Lower leg skin (tissue), 4 donors: ENCODE measurements around the gene WWOX. TPM values are rescaled to one million over a fixed set of nuclear protein-coding genes. Genes with fewer than 3 reads are reported as not detected.
A peak's percentile ranks its signal among the peaks of the same experiment; 100 is the strongest.
"Not testable (repeated sequence)": the region's sequence is repeated elsewhere in the genome, so short reads cannot be mapped to it uniquely, and the experiment has no call there.

Source experiments
- DNase-seq, 2 donors: peaks; one replicate each; pipeline ENCODE4 v3.0.0-alpha.2; 2019; ENCODE audit warnings: low spot score in 2 of 2
- H3K4me3 ChIP-seq: fragments of 200-600 bp; sonication (generic); 2 replicates; pipeline ENCODE4 v1.5.1; 2017; ENCODE audit warnings: mild to moderate bottlenecking, low read depth; ENCODE audit not compliant: poor library complexity, severe bottlenecking
- POLR2A ChIP-seq, 2 donors: fragments of 450-650 bp; IDR thresholded peaks; one replicate each; pipeline ENCODE4 v1.6.1; 2016 to 2017; ENCODE audit warnings: antibody characterized with exemption in 2 of 2, mild to moderate bottlenecking in 1 of 2, moderate library complexity in 1 of 2
- WGBS, 2 donors: methylation state at CpG; one replicate each; pipeline ENCODE4 v1.1.5; 2018; 5-methylcytosine and 5-hydroxymethylcytosine counted together
- intact Hi-C: fragments of 100-400 bp; cut with DNase I; formaldehyde crosslinking; loops from one replicate; pipeline ENCODE4 v1.15.0; 2023; ENCODE audit warnings: low total_unique reads
- total RNA-seq, 4 donors: library from RNA; depleted of rRNA; stranded (reverse); fragments of >200 nt; gene quantifications; one replicate each; pipeline ENCODE4 v1.1.0, GENCODE V29; 2016
- TF ChIP-seq, protein P1 (sequence below), 3 donors: fragments of 450-650 bp; IDR thresholded peaks; one replicate each; pipeline ENCODE4 v1.5.1; 2016; ENCODE audit warnings: antibody characterized with exemption in 3 of 3, mild to moderate bottlenecking in 3 of 3, moderate library complexity in 2 of 3

The WWOX gene
- total RNA-seq, 4 donors from 2014 or later, result 21.0 to 82.7 (median 36.1) TPM

DNA sequence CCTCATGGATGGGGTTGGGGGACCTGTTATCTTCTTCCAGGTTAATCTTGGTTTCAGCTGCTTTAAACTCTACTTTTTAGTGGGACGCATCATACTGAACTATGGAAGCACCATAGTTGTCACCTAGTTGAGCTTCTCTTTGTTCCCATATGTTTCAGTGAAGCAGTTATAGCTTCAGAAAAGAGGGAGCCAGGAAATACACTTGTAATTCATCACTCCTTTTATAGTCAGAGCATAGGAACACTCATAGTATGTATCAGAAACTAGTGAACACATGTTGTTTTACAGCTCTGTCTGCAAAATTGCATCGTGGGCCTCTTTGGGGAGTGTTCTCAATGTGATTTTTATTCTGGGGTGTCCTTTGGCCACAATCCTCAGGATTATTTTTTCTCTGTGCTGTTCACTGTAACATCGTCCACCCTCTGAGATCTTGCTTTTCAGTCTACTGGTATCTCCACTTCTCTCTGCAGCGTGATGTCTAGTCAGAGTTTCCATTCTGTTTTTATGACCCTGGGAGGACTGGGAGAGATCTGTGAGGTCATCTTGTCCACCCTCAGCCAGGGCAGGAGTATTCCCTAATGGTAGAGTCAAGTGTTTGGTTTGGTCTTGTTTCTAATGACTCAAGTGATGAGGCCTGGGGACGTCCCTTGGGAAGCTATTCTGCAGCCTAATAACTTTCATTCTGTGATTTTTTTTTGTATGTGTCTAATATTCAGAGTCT lies 585.4 kb downstream of the WWOX start:
- intact Hi-C loops, result no loop called here

DNA sequence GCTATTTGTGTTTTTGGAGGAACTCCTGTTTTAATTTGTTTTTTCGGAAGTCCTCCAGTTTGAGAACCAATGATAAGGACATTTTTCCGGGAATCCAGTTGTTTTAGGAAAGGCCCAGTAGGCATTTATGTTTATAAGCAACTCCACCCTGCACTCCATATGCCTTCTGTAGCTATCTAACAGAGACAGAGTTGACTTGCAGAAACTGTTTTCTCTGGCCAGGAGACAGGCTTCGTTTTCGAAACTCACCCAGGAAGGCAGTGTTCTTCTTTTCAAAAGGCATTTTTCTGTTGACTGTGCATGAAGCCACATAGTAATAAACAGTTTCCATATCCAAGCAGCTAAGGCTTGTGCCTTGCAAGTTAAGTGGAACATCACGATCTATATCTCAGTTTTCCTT lies 587.1 kb downstream of the WWOX start:
- WGBS, 2 donors, result 49 to 58% methylated on average over 5 of the region's 5 CpGs
- H3K4me3 ChIP-seq, result no peak overlapping the region
- TF ChIP-seq, protein P1, sequence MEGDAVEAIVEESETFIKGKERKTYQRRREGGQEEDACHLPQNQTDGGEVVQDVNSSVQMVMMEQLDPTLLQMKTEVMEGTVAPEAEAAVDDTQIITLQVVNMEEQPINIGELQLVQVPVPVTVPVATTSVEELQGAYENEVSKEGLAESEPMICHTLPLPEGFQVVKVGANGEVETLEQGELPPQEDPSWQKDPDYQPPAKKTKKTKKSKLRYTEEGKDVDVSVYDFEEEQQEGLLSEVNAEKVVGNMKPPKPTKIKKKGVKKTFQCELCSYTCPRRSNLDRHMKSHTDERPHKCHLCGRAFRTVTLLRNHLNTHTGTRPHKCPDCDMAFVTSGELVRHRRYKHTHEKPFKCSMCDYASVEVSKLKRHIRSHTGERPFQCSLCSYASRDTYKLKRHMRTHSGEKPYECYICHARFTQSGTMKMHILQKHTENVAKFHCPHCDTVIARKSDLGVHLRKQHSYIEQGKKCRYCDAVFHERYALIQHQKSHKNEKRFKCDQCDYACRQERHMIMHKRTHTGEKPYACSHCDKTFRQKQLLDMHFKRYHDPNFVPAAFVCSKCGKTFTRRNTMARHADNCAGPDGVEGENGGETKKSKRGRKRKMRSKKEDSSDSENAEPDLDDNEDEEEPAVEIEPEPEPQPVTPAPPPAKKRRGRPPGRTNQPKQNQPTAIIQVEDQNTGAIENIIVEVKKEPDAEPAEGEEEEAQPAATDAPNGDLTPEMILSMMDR (IDR thresholded peaks at IDR 0.05), result no peak
- TF ChIP-seq POLR2A (IDR thresholded peaks at IDR 0.05), result no peak
- intact Hi-C loops, result no loop called here
- DNase-seq, result no peak

More for the DNA sequence above, 585.4 kb downstream of the WWOX start:
- H3K4me3 ChIP-seq, result no peak overlapping the region
- DNase-seq, result peak in 1 of 2 donors; percentile 28
- 32 to 47% methylated on average over 5 of the region's 5 CpGs for WGBS, 2 donors
- TF ChIP-seq POLR2A (IDR thresholded peaks at IDR 0.05), result no peak
- TF ChIP-seq, protein P1 (IDR thresholded peaks at IDR 0.05), result no peak

DNA sequence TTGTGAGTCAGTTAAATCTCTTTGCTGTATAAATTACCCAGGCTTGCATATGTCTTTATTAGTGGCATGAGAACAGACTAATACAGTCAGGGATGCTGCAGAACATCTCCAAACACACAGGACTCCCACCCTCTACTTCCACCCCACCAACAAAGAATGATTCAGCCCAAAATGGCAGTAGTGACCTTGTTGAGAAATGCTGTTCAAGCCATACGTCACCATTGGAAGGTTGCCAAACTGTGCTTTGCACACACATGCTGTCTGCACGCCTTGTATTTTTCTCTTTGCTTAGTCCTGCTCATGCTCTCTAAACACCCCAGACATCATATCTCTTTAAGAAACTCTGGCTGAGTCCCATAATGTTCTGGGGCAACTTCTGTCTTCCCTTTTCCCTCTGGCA lies 589.6 kb downstream of the WWOX start:
- 31 to 33% methylated on average over 2 of the region's 2 CpGs for WGBS, 2 donors

DNA sequence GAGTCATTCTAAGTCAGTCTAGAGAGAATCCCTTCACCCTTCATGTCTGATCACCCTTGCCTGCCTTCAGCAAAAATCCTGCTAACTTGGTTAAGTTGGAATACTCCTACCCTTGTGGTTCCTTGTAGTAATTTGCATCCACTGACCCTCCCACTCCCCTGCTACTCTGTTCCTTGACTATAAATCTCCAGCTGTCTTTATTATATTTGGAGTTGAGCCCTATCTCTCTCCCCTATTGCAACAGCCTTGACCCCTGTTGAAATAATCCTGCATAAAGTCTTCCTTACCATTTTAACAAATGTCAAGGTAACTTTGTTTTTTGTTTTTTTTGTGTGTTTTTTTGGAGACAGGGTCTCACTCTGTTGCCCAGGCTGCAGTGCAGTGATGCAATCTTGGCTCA lies 590.1 kb downstream of the WWOX start:
- intact Hi-C loops, result no loop called here
- DNase-seq, result no peak
- TF ChIP-seq, protein P1 (IDR thresholded peaks at IDR 0.05), result no peak
- no peak for TF ChIP-seq POLR2A (IDR thresholded peaks at IDR 0.05)
- H3K4me3 ChIP-seq, result no peak overlapping the region

More for the DNA sequence above, 589.6 kb downstream of the WWOX start:
- H3K4me3 ChIP-seq, result no peak overlapping the region
- intact Hi-C loops, result no loop called here
- no peak for TF ChIP-seq POLR2A (IDR thresholded peaks at IDR 0.05)
- TF ChIP-seq, protein P1 (IDR thresholded peaks at IDR 0.05), result no peak
- DNase-seq, result no peak

DNA sequence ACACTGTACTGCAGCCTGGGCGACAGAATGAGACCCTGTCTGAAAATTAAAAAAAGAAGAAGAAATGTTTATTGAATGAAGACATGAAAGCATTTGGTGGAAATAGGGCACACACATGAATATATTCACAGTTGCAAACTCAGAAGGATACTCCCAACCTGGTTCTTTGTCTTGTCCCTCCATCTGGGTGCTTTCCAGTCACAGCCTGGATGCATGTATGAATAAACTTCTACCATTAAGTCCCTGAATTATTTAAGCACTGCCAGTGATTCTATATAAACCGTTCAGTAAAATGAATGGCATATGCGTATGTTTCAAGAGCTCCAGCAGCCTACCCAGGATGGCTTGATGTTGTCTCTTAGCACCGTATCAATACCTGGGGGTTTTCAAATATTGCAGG lies 591.1 kb downstream of the WWOX start:
- DNase-seq, result no peak
- TF ChIP-seq, protein P1 (IDR thresholded peaks at IDR 0.05), result no peak
- no peak for TF ChIP-seq POLR2A (IDR thresholded peaks at IDR 0.05)
- intact Hi-C loops, result no loop called here
- 96 to 97% methylated on average over 4 of the region's 4 CpGs for WGBS, 2 donors
- no peak overlapping the region for H3K4me3 ChIP-seq

DNA sequence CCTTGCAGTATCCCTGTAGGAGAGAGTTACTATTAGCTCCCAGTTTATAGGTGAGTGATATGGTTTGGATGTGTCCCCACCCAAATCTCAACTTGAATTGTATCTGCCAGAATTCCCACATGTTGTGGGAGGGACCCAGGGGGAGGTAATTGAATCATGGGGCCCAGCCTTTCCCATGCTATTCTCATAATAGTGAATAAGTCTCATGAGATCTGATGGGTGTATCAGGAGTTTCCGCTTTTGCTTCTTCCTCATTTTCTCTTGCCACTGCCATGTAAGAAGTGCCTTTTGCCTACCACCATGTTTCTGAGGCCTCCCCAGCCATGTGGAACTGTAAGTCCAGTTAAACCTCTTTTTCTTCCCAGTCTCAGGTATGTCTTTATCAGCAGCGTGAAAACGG lies 592.3 kb downstream of the WWOX start:
- intact Hi-C loops, DNase-seq, H3K4me3 ChIP-seq: not testable (repeated sequence)
- 86 to 95% methylated on average over 3 of the region's 3 CpGs for WGBS, 2 donors
